H1 (cell line): ENCODE results near the gene MARK3. TPM values are rescaled to one million over a fixed set of nuclear protein-coding genes. Genes with fewer than 3 reads are reported as not detected.

Experiments used
- CTCF ChIA-PET: fragments of 300-600 bp; sonication (Branson Sonifier 250); formaldehyde crosslinking; loops from one replicate; lab custom pipeline; 2021; ENCODE audit not compliant: partially characterized antibody; lab: Charles Lee
- POLR2A ChIA-PET: fragments of 300-600 bp; sonication (Branson Sonifier 250); formaldehyde crosslinking; loops from one replicate; lab custom pipeline; 2021; ENCODE audit warnings: inconsistent platforms; ENCODE audit not compliant: partially characterized antibody; lab: Charles Lee
- DNase-seq, 2 experiments: peaks; one replicate each; pipeline versions ENCODE4 v3.0.0 to v3.0.0-alpha.2; 2010 to 2022; ENCODE audit warnings: low spot score in 2 of 2, low read depth in 1 of 2, mixed read lengths in 1 of 2
- FAIRE-seq: peaks from 2 replicates; lab custom pipeline; 2011; peaks lifted over from hg19 to GRCh38; lab: Jason Lieb, UNC
- H2AFZ ChIP-seq: 2 replicates; pipeline ENCODE4 v1.8.1; 2012; ENCODE audit warnings: low read length, inconsistent platforms
- H2AK5ac ChIP-seq: 2 replicates; pipeline ENCODE4 v1.6.1; 2013; ENCODE audit warnings: low read depth, low read length
- H2BK120ac ChIP-seq: replicated peaks from 2 replicates; pipeline ENCODE3; 2013; ENCODE audit warnings: low read depth, low read length, inconsistent platforms
- H2BK12ac ChIP-seq: 2 replicates; pipeline ENCODE4 v1.6.1; 2013; ENCODE audit warnings: low read depth, low read length
- H2BK15ac ChIP-seq: 2 replicates; pipeline ENCODE4 v1.6.1; 2013; ENCODE audit warnings: low read length
- H2BK20ac ChIP-seq: 2 replicates; pipeline ENCODE4 v1.6.1; 2013; ENCODE audit warnings: low read length
- H2BK5ac ChIP-seq: 2 replicates; pipeline ENCODE4 v1.6.1; 2013; ENCODE audit warnings: low read depth, low read length
- H3K14ac ChIP-seq: 2 replicates; pipeline ENCODE4 v1.6.1; 2013; ENCODE audit warnings: inconsistent platforms; ENCODE audit not compliant: insufficient read length
- H3K18ac ChIP-seq: 2 replicates; pipeline ENCODE4 v1.6.1; 2013; ENCODE audit warnings: low read length; ENCODE audit errors: extremely low read depth
- H3K23ac ChIP-seq: 2 replicates; pipeline ENCODE4 v1.6.1; 2013; ENCODE audit warnings: inconsistent platforms; ENCODE audit not compliant: insufficient read length
- H3K23me2 ChIP-seq: 2 replicates; pipeline ENCODE4 v1.6.1; 2013; ENCODE audit warnings: low read depth, low read length
- H3K27ac ChIP-seq: 2 replicates; pipeline ENCODE4 v1.6.1; 2011; ENCODE audit warnings: low read depth, low read length, inconsistent platforms
- H3K27me3 ChIP-seq, 4 experiments: replicated peaks in 1 of 4; 1 replicate in 1 of 4; 2 replicates in 3 of 4; pipeline versions ENCODE4 v1.6.1 to v1.8.1; 2011 to 2013; ENCODE audit warnings: low read length in 3 of 4, mild to moderate bottlenecking in 3 of 4, inconsistent platforms in 2 of 4, mixed read lengths in 2 of 4, moderate library complexity in 1 of 4; ENCODE audit not compliant: control insufficient read depth in 3 of 4, insufficient read depth in 3 of 4; ENCODE audit errors: extremely low read depth in 1 of 4
- H3K36me3 ChIP-seq, 4 experiments: 2 replicates each; pipeline versions ENCODE4 v1.6.1 to v1.8.1; 2011 to 2013; ENCODE audit warnings: mild to moderate bottlenecking in 4 of 4, low read length in 3 of 4, moderate library complexity in 2 of 4, control low read depth in 1 of 4, inconsistent platforms in 1 of 4; ENCODE audit not compliant: insufficient read depth in 4 of 4, control insufficient read depth in 2 of 4
- H3K4ac ChIP-seq: replicated peaks from 2 replicates; pipeline ENCODE3; 2013; ENCODE audit warnings: low read length, low read depth, mixed read lengths, inconsistent platforms; ENCODE audit not compliant: insufficient read length
- H3K4me1 ChIP-seq, 4 experiments: replicated peaks in 1 of 4; 1 replicate in 1 of 4; 2 replicates in 3 of 4; pipeline versions ENCODE4 v1.6.1 to v1.8.1; 2011 to 2013; ENCODE audit warnings: low read length in 3 of 4, inconsistent platforms in 2 of 4, mixed read lengths in 1 of 4; ENCODE audit not compliant: insufficient read depth in 4 of 4, control insufficient read depth in 3 of 4
- H3K4me2 ChIP-seq, 2 experiments: 2 replicates each; pipeline versions ENCODE4 v1.6.1 to v1.8.1; 2011 to 2013; ENCODE audit warnings: low read depth in 2 of 2, low read length in 2 of 2, control low read depth in 1 of 2, inconsistent platforms in 1 of 2, mild to moderate bottlenecking in 1 of 2; ENCODE audit not compliant: insufficient read depth in 1 of 2
- H3K4me3 ChIP-seq, 4 experiments: fragments of 200-600, 300-600 bp in 1 of 4; sonication (generic), shearing (Covaris generic), sonication (Bioruptor Twin) in 1 of 4; 2 replicates each; pipeline versions ENCODE4 v1.5.1 to v1.8.1; 2011 to 2016; ENCODE audit warnings: low read length in 4 of 4, low read depth in 3 of 4, control low read depth in 2 of 4, inconsistent platforms in 2 of 4, mild to moderate bottlenecking in 2 of 4, mixed read lengths in 1 of 4, moderate library complexity in 1 of 4; ENCODE audit not compliant: insufficient read depth in 2 of 4; ENCODE audit errors: extremely low read depth in 1 of 4
- H3K56ac ChIP-seq: replicated peaks from 2 replicates; pipeline ENCODE3; 2013; ENCODE audit warnings: low read depth, mild to moderate bottlenecking, mixed read lengths, low read length, inconsistent platforms; ENCODE audit not compliant: insufficient read length
- H3K79me1 ChIP-seq: 2 replicates; pipeline ENCODE4 v1.6.1; 2013; ENCODE audit warnings: low read depth, low read length, control low read depth
- H3K79me2 ChIP-seq, 2 experiments: 2 replicates each; pipeline versions ENCODE4 v1.6.1 to v1.8.1; 2012 to 2013; ENCODE audit warnings: low read length in 2 of 2, mild to moderate bottlenecking in 2 of 2, inconsistent platforms in 1 of 2; ENCODE audit not compliant: insufficient read depth in 2 of 2, control insufficient read depth in 1 of 2
- H3K9ac ChIP-seq, 4 experiments: replicated peaks in 1 of 4; 1 replicate in 1 of 4; 2 replicates in 3 of 4; pipeline versions ENCODE4 v1.6.1 to v1.8.1; 2011 to 2013; ENCODE audit warnings: low read depth in 3 of 4, low read length in 3 of 4, control low read depth in 2 of 4, mild to moderate bottlenecking in 2 of 4, moderate library complexity in 2 of 4, inconsistent platforms in 1 of 4; ENCODE audit errors: extremely low read depth in 1 of 4
- H3K9me3 ChIP-seq, 2 experiments: 2 replicates each; pipeline versions ENCODE4 v1.6.1 to v1.8.1; 2012 to 2013; ENCODE audit warnings: mild to moderate bottlenecking in 2 of 2, moderate library complexity in 2 of 2, control low read depth in 1 of 2, inconsistent platforms in 1 of 2, low read depth in 1 of 2, low read length in 1 of 2, mixed read lengths in 1 of 2; ENCODE audit not compliant: insufficient read depth in 2 of 2
- H4K20me1 ChIP-seq, 2 experiments: replicated peaks in 1 of 2; 2 replicates each; pipeline versions ENCODE3 to v1.8.1; 2011 to 2013; ENCODE audit warnings: inconsistent platforms in 2 of 2, low read length in 2 of 2, mild to moderate bottlenecking in 1 of 2; ENCODE audit not compliant: insufficient read depth in 2 of 2, control insufficient read depth in 1 of 2
- H4K5ac ChIP-seq: 2 replicates; pipeline ENCODE4 v1.6.1; 2013; ENCODE audit warnings: low read length, low read depth, mixed read lengths, inconsistent platforms; ENCODE audit not compliant: insufficient read length
- H4K8ac ChIP-seq: 2 replicates; pipeline ENCODE4 v1.8.0; 2013; ENCODE audit warnings: mild to moderate bottlenecking, moderate library complexity, low read length, inconsistent platforms; ENCODE audit not compliant: insufficient read depth; ENCODE audit errors: extremely low read depth
- H4K91ac ChIP-seq: replicated peaks from 2 replicates; pipeline ENCODE3; 2013; ENCODE audit warnings: low read length, mixed read lengths, inconsistent platforms; ENCODE audit not compliant: insufficient read length
- BACH1 ChIP-seq: IDR thresholded peaks from 2 replicates; pipeline ENCODE4 v1.6.1; 2012; ENCODE audit warnings: low read length, improper control_type of control experiment
- JUN ChIP-seq: IDR thresholded peaks from 2 replicates; pipeline ENCODE4 v1.6.1; 2011; ENCODE audit warnings: low read depth, mild to moderate bottlenecking, improper control_type of control experiment, low read length
- USF2 ChIP-seq: IDR thresholded peaks from 2 replicates; pipeline ENCODE4 v1.6.1; 2011; ENCODE audit warnings: low read length, improper control_type of control experiment
- WGBS, 2 experiments: shearing (Covaris generic) in 1 of 2; methylation state at CpG; one replicate each; pipeline versions ENCODE4 v1.1.6 to v1.1.7; 2013 to 2015; ENCODE audit warnings: low lambda C conversion rate in 2 of 2, mixed read lengths in 2 of 2, inconsistent platforms in 1 of 2, low coverage in 1 of 2, missing lambda C conversion rate in 1 of 2; ENCODE audit not compliant: insufficient replicate concordance in 2 of 2, insufficient coverage in 1 of 2, insufficient read length in 1 of 2; ENCODE audit errors: extremely low coverage in 1 of 2, missing lambda C conversion rate in 1 of 2; 5-methylcytosine and 5-hydroxymethylcytosine counted together
- polyA plus RNA-seq, 7 experiments: library from polyadenylated mRNA; depleted of rRNA in 3 of 7; stranded (reverse) in 5 of 7; unstranded in 2 of 7; fragments of >200 nt in 5 of 7; fragments of 200-250 nt in 2 of 7; gene quantifications; 1 replicate in 5 of 7; 2 replicates in 1 of 7; 4 replicates in 1 of 7; pipeline versions ENCODE4 v1.2.1 to v1.2.3, GENCODE V29; 2011 to 2013; ENCODE audit warnings: missing spikeins in 2 of 7, mixed read lengths in 2 of 7
- total RNA-seq: library from RNA; stranded (reverse); fragmentation: NEBNext Ultra II Directional; extraction: Animal tissue kit (Norgen Biotek cat#: 25700); gene quantifications from 2 replicates; pipeline ENCODE4 v1.2.1, GENCODE V29; 2021

Gene MARK3
- total and polyA plus RNA-seq, 2 of the 8 experiments (the other 6 are each of a cell fraction or from before 2014, with no cell fraction given): 39.4 to 76.9 TPM

GRCh38 chr14:103390605-103391004 is 5.4 kb downstream of the MARK3 start:
- no peak overlapping the region for H3K23ac ChIP-seq
- H2AK5ac ChIP-seq: no peak overlapping the region
- H3K79me1 ChIP-seq: peaks cover 3% of the 10 kb centered on the region
- H2AFZ ChIP-seq: no peak overlapping the region
- no peak overlapping the region for H3K27ac ChIP-seq
- H4K8ac ChIP-seq: no peak overlapping the region
- H3K4me1 ChIP-seq: peaks cover 0 to 4% (median 0%) of the 10 kb centered on the region in 4 experiments; a peak in 1 of 7 replicates
- CTCF ChIA-PET: interaction anchor here (0.6 to 6.5 kb wide), 44 partner anchors 8 to 425 kb away, joined by 3 to 35 read pairs (median 5); no protein-coding TSS in a partner anchor
- POLR2A ChIA-PET: interaction anchor here (0.6 to 3.9 kb wide), 6 partner anchors 46 to 69 kb away, joined by 3 to 26 read pairs (median 4); partner anchors contain the start of gene EIF5
- H4K91ac ChIP-seq: no peak overlapping the region
- H3K18ac ChIP-seq: no peak overlapping the region
- no peaks in the 10 kb centered on the region for H3K27me3 ChIP-seq
- no peak overlapping the region for H3K4me3 ChIP-seq
- H3K9ac ChIP-seq: no peak overlapping the region
- no peak overlapping the region for H2BK12ac ChIP-seq
- peaks cover 5% of the 10 kb centered on the region for H3K23me2 ChIP-seq
- H2BK20ac ChIP-seq: no peak overlapping the region
- no peaks in the 10 kb centered on the region for H3K9me3 ChIP-seq
- no peaks in the 10 kb centered on the region for H3K36me3 ChIP-seq
- FAIRE-seq: no peak
- no peak overlapping the region for H2BK15ac ChIP-seq
- no peak overlapping the region for H3K4me2 ChIP-seq
- H4K20me1 ChIP-seq: peaks cover 20 to 37% of the 10 kb centered on the region in 2 experiments
- no peak overlapping the region for H4K5ac ChIP-seq
- WGBS, 2 experiments: 85% methylated on average over 4 of the region's 4 CpGs; no CpG with 5 or more reads in 1 of the 2 experiments
- TF ChIP-seq BACH1 (no peak), USF2 (no peak), JUN (no peak)
- TF ChIP-seq, all 59 proteins: peak for 0
- H3K4ac ChIP-seq: no peak overlapping the region
- H3K56ac ChIP-seq: no peak overlapping the region
- no peak for DNase-seq
- H3K79me2 ChIP-seq: peaks cover 36 to 93% of the 10 kb centered on the region in 2 experiments
- no peak overlapping the region for H2BK5ac ChIP-seq
- H3K14ac ChIP-seq: no peak overlapping the region
- no peak overlapping the region for H2BK120ac ChIP-seq
